Putamen (tissue), 1 donor: ENCODE data around the gene ATP2B1.
"Not testable (repeated sequence)": the region's sequence is repeated elsewhere in the genome, so short reads cannot be mapped to it uniquely, and the experiment has no call there.

Experiments
- DNase-seq: peaks from one replicate; pipeline ENCODE4 v3.0.0-alpha.2; 2016; ENCODE audit warnings: low spot score

The ATP2B1 gene

GRCh38 chr12:89708565-89709156 lies at the start of gene ATP2B1:
Gene ATP2B1 (minus strand): TSS chr12:89708838. CDS start chr12:89655886, 52,952 bp downstream.
- peak; percentile 83 for DNase-seq

GRCh38 chr12:89757987-89758386 lies 49.3 kb upstream of the ATP2B1 start:
- DNase-seq, result not testable (repeated sequence)

GRCh38 chr12:89756585-89757398 lies 48.2 kb upstream of the ATP2B1 start:
- DNase-seq, result peak; percentile 21

GRCh38 chr12:89756194-89756584 lies 47.6 kb upstream of the ATP2B1 start:
- DNase-seq, result no peak

- DNase-seq, result no peak
Measured at GRCh38 chr12:89753997-89754396, 45.4 kb upstream of the ATP2B1 start.

- DNase-seq, result no peak
Measured at GRCh38 chr12:89752341-89752740, 43.7 kb upstream of the ATP2B1 start.

GRCh38 chr12:89750389-89751351 lies 42.0 kb upstream of the ATP2B1 start:
- DNase-seq, result no peak

- DNase-seq, result no peak
Measured at GRCh38 chr12:89748791-89749190, 40.2 kb upstream of the ATP2B1 start.

- no peak for DNase-seq
Measured at GRCh38 chr12:89745286-89745685, 36.6 kb upstream of the ATP2B1 start.

- no peak for DNase-seq
Measured at GRCh38 chr12:89742337-89743022, 33.8 kb upstream of the ATP2B1 start.

- no peak for DNase-seq
Measured at GRCh38 chr12:89740943-89741342, 32.3 kb upstream of the ATP2B1 start.

GRCh38 chr12:89736995-89737394 lies 28.4 kb upstream of the ATP2B1 start:
- no peak for DNase-seq

GRCh38 chr12:89733579-89734201 lies 25.1 kb upstream of the ATP2B1 start:
- peak; percentile 56 for DNase-seq

GRCh38 chr12:89732522-89732921 lies 23.9 kb upstream of the ATP2B1 start:
- no peak for DNase-seq

- DNase-seq, result no peak
Measured at GRCh38 chr12:89731614-89732013, 23.0 kb upstream of the ATP2B1 start.

GRCh38 chr12:89731089-89731488 lies 22.5 kb upstream of the ATP2B1 start:
- no peak for DNase-seq

- DNase-seq, result no peak
Measured at GRCh38 chr12:89729946-89730459, 21.4 kb upstream of the ATP2B1 start.

- no peak for DNase-seq
Measured at GRCh38 chr12:89723276-89723675, 14.6 kb upstream of the ATP2B1 start.

- no peak for DNase-seq
Measured at GRCh38 chr12:89721291-89721987, 12.8 kb upstream of the ATP2B1 start.

- no peak for DNase-seq
Measured at GRCh38 chr12:89717759-89718523, 9.3 kb upstream of the ATP2B1 start.
